ENCODE data around the gene RND2. TPM values are rescaled to one million over a fixed set of nuclear protein-coding genes. Genes with fewer than 3 reads are reported as not detected.

Gene RND2
- total and polyA plus RNA-seq, 2 experiments from 2014 or later, result 18.5 to 22.9 TPM

Other genes with a start within 250 kb of the RND2 start
- 0.10 and 0.54 TPM in 2 replicates for gene WNK4, start 244.6 kb upstream of the RND2 start, total RNA-seq (2014; rRNA removed; shearing (Covaris generic))
- 0.65 and 0.83 TPM in 2 replicates for gene WNK4, start 244.6 kb upstream of the RND2 start, polyA plus RNA-seq (2016; fragmentation: Nextera tagmentation; extraction: Ambion mirVana)
- 57.6 and 81.2 TPM in 2 replicates for gene COA3, start 226.5 kb upstream of the RND2 start, total RNA-seq (2014; rRNA removed; shearing (Covaris generic))
- 123 and 138 TPM in 2 replicates for gene COA3, start 226.5 kb upstream of the RND2 start, polyA plus RNA-seq (2016; fragmentation: Nextera tagmentation; extraction: Ambion mirVana)
- not detected in 2 replicates for gene CNTD1, start 226.4 kb upstream of the RND2 start, total RNA-seq (2014; rRNA removed; shearing (Covaris generic))
- gene CNTD1, start 226.4 kb upstream of the RND2 start, polyA plus RNA-seq (2016; fragmentation: Nextera tagmentation; extraction: Ambion mirVana), result 0.80 and 1.1 TPM in 2 replicates
- gene BECN1, start 200.9 kb upstream of the RND2 start, total RNA-seq (2014; rRNA removed; shearing (Covaris generic)), result 54.8 and 57.2 TPM in 2 replicates
- 35.5 and 41.8 TPM in 2 replicates for gene BECN1, start 200.9 kb upstream of the RND2 start, polyA plus RNA-seq (2016; fragmentation: Nextera tagmentation; extraction: Ambion mirVana)
- gene PSME3, start 191.8 kb upstream of the RND2 start, total RNA-seq (2014; rRNA removed; shearing (Covaris generic)), result 178 and 201 TPM in 2 replicates
- gene PSME3, start 191.8 kb upstream of the RND2 start, polyA plus RNA-seq (2016; fragmentation: Nextera tagmentation; extraction: Ambion mirVana), result 85.2 and 93.5 TPM in 2 replicates
- 5.7 and 5.8 TPM in 2 replicates for gene AOC2, start 180.7 kb upstream of the RND2 start, total RNA-seq (2014; rRNA removed; shearing (Covaris generic))
- gene AOC2, start 180.7 kb upstream of the RND2 start, polyA plus RNA-seq (2016; fragmentation: Nextera tagmentation; extraction: Ambion mirVana), result 2.0 and 2.1 TPM in 2 replicates
- 1.4 and 1.6 TPM in 2 replicates for gene AOC3, start 174.0 kb upstream of the RND2 start, total RNA-seq (2014; rRNA removed; shearing (Covaris generic))
- gene AOC3, start 174.0 kb upstream of the RND2 start, polyA plus RNA-seq (2016; fragmentation: Nextera tagmentation; extraction: Ambion mirVana), result 1.7 and 2.6 TPM in 2 replicates
- gene G6PC1, start 124.4 kb upstream of the RND2 start, total RNA-seq (2014; rRNA removed; shearing (Covaris generic)), result not detected in 2 replicates
- not detected in 2 replicates for gene G6PC1, start 124.4 kb upstream of the RND2 start, polyA plus RNA-seq (2016; fragmentation: Nextera tagmentation; extraction: Ambion mirVana)
- 25.7 and 28.4 TPM in 2 replicates for gene AARSD1, start 60.8 kb upstream of the RND2 start, total RNA-seq (2014; rRNA removed; shearing (Covaris generic))
- gene AARSD1, start 60.8 kb upstream of the RND2 start, polyA plus RNA-seq (2016; fragmentation: Nextera tagmentation; extraction: Ambion mirVana), result 69.6 and 74.4 TPM in 2 replicates
- gene PTGES3L, start 45.2 kb upstream of the RND2 start, total RNA-seq (2014; rRNA removed; shearing (Covaris generic)), result 2.3 and 7.7 TPM in 2 replicates
- 2.0 and 2.5 TPM in 2 replicates for gene PTGES3L, start 45.2 kb upstream of the RND2 start, polyA plus RNA-seq (2016; fragmentation: Nextera tagmentation; extraction: Ambion mirVana)
- gene RUNDC1, start 44.7 kb upstream of the RND2 start, total RNA-seq (2014; rRNA removed; shearing (Covaris generic)), result 11.1 and 11.9 TPM in 2 replicates
- gene RUNDC1, start 44.7 kb upstream of the RND2 start, polyA plus RNA-seq (2016; fragmentation: Nextera tagmentation; extraction: Ambion mirVana), result 6.1 and 6.9 TPM in 2 replicates
- gene RPL27, start 26.8 kb upstream of the RND2 start, total RNA-seq (2014; rRNA removed; shearing (Covaris generic)), result 1,307 and 1,784 TPM in 2 replicates
- gene RPL27, start 26.8 kb upstream of the RND2 start, polyA plus RNA-seq (2016; fragmentation: Nextera tagmentation; extraction: Ambion mirVana), result 2,722 and 2,793 TPM in 2 replicates
- 2.3 and 3.3 TPM in 2 replicates for gene IFI35, start 18.4 kb upstream of the RND2 start, total RNA-seq (2014; rRNA removed; shearing (Covaris generic))
- 1.5 and 1.8 TPM in 2 replicates for gene IFI35, start 18.4 kb upstream of the RND2 start, polyA plus RNA-seq (2016; fragmentation: Nextera tagmentation; extraction: Ambion mirVana)
- gene VAT1, start 2.8 kb upstream of the RND2 start, total RNA-seq (2014; rRNA removed; shearing (Covaris generic)), result 227 and 300 TPM in 2 replicates
- 233 and 267 TPM in 2 replicates for gene VAT1, start 2.8 kb upstream of the RND2 start, polyA plus RNA-seq (2016; fragmentation: Nextera tagmentation; extraction: Ambion mirVana)
- gene BRCA1, start 100.1 kb downstream of the RND2 start, total RNA-seq (2014; rRNA removed; shearing (Covaris generic)), result 31.9 and 45.9 TPM in 2 replicates
- gene BRCA1, start 100.1 kb downstream of the RND2 start, polyA plus RNA-seq (2016; fragmentation: Nextera tagmentation; extraction: Ambion mirVana), result 37.8 and 43.2 TPM in 2 replicates
- gene NBR1, start 146.0 kb downstream of the RND2 start, total RNA-seq (2014; rRNA removed; shearing (Covaris generic)), result 32.3 and 36.8 TPM in 2 replicates
- 10.1 and 12.6 TPM in 2 replicates for gene NBR1, start 146.0 kb downstream of the RND2 start, polyA plus RNA-seq (2016; fragmentation: Nextera tagmentation; extraction: Ambion mirVana)
- gene TMEM106A, start 186.6 kb downstream of the RND2 start, total RNA-seq (2014; rRNA removed; shearing (Covaris generic)), result 0.78 and 1.5 TPM in 2 replicates
- gene TMEM106A, start 186.6 kb downstream of the RND2 start, polyA plus RNA-seq (2016; fragmentation: Nextera tagmentation; extraction: Ambion mirVana), result 1.1 and 2.4 TPM in 2 replicates
- gene CCDC200, start 203.4 kb downstream of the RND2 start, total RNA-seq (2014; rRNA removed; shearing (Covaris generic)), result not detected in 2 replicates
- 0.31 TPM in 1 of 2 replicates, not detected in the other for gene CCDC200, start 203.4 kb downstream of the RND2 start, polyA plus RNA-seq (2016; fragmentation: Nextera tagmentation; extraction: Ambion mirVana)
- not detected in 2 replicates for gene RNU2-1, start 208.7 kb downstream of the RND2 start, total RNA-seq (2014; rRNA removed; shearing (Covaris generic))
- 9.2 and 11.2 TPM in 2 replicates for gene RNU2-1, start 208.7 kb downstream of the RND2 start, polyA plus RNA-seq (2016; fragmentation: Nextera tagmentation; extraction: Ambion mirVana)

Data from GM23338 (cell line).